ENCODE data around the gene NAGPA. TPM values are rescaled to one million over a fixed set of nuclear protein-coding genes. Genes with fewer than 3 reads are reported as not detected.

The NAGPA gene
- total RNA-seq, 4 donors from 2014 or later, result 25.3 to 35.1 (median 31.0) TPM

DNA sequence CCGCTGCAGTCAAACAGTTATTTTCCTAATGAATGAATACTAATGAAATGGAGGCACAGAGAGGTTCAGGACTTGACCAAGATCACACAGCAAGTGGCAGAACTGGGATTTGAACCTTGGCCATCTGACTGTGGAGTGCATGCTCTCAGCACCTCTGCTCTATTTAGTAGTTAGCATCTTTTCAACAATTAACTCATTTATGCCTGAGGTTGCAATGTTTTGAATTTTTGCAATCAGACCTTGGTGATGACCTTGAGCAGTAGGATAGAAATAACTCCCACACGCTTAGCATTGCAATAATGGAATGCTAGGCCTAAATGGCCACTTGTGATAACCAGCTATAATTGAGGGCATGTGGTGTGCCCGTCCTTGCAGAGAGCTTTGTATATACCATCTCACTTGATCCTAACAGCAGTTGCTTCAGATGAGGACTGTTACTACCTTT lies 31.0 kb downstream of the NAGPA start:
- Histone ChIP-seq H3K9me3 (no peaks in the 10 kb centered on the region), H3K4me1 (no peaks in the 10 kb centered on the region)
- WGBS, result 83% methylated on average over 3 of the region's 3 CpGs

DNA sequence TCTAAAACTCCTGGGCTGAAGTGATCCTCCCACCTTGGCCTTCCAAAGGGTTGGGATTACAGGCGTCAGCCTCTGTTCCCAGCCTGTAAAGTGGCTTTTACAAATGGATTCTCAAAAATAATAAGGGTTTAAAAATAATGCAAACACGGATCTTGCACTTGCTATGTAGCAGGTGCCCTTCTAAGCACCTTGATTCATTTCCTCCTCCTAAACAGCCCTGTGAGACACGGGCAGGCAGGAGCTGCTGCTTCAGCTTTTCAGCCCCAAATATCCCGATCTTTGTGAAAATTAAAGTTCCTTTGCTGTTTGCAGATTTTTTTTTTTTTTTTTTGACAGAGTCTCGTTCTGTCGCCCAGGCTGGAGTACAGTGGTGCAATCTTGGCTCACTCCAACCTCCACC lies 31.7 kb downstream of the NAGPA start:
- Histone ChIP-seq H3K9me3 (no peaks in the 10 kb centered on the region), H3K27ac (no peak overlapping the region), H3K4me3 (no peak overlapping the region), H3K27me3 (no peaks in the 10 kb centered on the region), H3K36me3 (no peaks in the 10 kb centered on the region), H3K4me1 (no peaks in the 10 kb centered on the region)
- TF ChIP-seq POLR2AphosphoS5 (IDR thresholded peaks at IDR 0.05), result no peak
- TF ChIP-seq EP300 (IDR thresholded peaks at IDR 0.05), result no peak
- TF ChIP-seq POLR2A (IDR thresholded peaks at IDR 0.05), result no peak
- TF ChIP-seq, protein P1, sequence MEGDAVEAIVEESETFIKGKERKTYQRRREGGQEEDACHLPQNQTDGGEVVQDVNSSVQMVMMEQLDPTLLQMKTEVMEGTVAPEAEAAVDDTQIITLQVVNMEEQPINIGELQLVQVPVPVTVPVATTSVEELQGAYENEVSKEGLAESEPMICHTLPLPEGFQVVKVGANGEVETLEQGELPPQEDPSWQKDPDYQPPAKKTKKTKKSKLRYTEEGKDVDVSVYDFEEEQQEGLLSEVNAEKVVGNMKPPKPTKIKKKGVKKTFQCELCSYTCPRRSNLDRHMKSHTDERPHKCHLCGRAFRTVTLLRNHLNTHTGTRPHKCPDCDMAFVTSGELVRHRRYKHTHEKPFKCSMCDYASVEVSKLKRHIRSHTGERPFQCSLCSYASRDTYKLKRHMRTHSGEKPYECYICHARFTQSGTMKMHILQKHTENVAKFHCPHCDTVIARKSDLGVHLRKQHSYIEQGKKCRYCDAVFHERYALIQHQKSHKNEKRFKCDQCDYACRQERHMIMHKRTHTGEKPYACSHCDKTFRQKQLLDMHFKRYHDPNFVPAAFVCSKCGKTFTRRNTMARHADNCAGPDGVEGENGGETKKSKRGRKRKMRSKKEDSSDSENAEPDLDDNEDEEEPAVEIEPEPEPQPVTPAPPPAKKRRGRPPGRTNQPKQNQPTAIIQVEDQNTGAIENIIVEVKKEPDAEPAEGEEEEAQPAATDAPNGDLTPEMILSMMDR (IDR thresholded peaks at IDR 0.05), result no peak
- DNase-seq (ENCODE audit: low spot score in 2 of 2), result no peak
- 73% methylated on average over 6 of the region's 6 CpGs for WGBS

More for the DNA sequence above, 31.0 kb downstream of the NAGPA start:
- H3K27ac ChIP-seq, result no peak overlapping the region
- no peaks in the 10 kb centered on the region for H3K27me3 ChIP-seq
- H3K4me3 ChIP-seq, result no peak overlapping the region
- TF ChIP-seq POLR2A (IDR thresholded peaks at IDR 0.05) (no peak), EP300 (IDR thresholded peaks at IDR 0.05) (no peak), POLR2AphosphoS5 (IDR thresholded peaks at IDR 0.05) (no peak)
- TF ChIP-seq, protein P1 (IDR thresholded peaks at IDR 0.05), result no peak
- H3K36me3 ChIP-seq, result no peaks in the 10 kb centered on the region
- no peak for DNase-seq (ENCODE audit: low spot score in 2 of 2)

DNA sequence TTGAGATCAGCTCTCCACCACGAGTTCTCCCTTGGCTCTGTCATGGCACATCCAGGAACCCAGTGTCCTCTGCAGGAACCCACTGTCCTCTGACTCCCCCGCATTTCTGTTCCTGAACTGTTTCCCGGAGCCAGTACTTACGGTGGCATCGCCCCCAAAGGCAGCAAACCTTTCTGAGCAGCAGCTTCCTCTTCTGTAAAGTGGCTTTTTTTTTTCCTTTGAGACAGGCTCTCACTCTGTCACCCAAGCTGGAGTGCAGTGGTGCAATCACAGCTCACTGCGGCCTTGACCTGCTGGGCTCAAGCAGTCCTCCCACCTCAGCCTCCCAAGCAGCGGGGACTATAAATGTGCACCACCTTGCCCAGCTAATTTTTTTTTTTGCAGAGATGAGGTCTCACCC lies 32.2 kb downstream of the NAGPA start:
- Histone ChIP-seq H3K4me1 (no peaks in the 10 kb centered on the region), H3K4me3 (no peak overlapping the region), H3K27ac (no peak overlapping the region), H3K9me3 (no peaks in the 10 kb centered on the region), H3K27me3 (no peaks in the 10 kb centered on the region), H3K36me3 (no peaks in the 10 kb centered on the region)
- no peak for DNase-seq (ENCODE audit: low spot score in 2 of 2)
- TF ChIP-seq EP300 (IDR thresholded peaks at IDR 0.05), result no peak
- TF ChIP-seq POLR2A (IDR thresholded peaks at IDR 0.05), result no peak
- TF ChIP-seq, protein P1 (IDR thresholded peaks at IDR 0.05), result no peak
- no peak for TF ChIP-seq POLR2AphosphoS5 (IDR thresholded peaks at IDR 0.05)
- WGBS, result 72% methylated on average over 7 of the region's 7 CpGs

DNA sequence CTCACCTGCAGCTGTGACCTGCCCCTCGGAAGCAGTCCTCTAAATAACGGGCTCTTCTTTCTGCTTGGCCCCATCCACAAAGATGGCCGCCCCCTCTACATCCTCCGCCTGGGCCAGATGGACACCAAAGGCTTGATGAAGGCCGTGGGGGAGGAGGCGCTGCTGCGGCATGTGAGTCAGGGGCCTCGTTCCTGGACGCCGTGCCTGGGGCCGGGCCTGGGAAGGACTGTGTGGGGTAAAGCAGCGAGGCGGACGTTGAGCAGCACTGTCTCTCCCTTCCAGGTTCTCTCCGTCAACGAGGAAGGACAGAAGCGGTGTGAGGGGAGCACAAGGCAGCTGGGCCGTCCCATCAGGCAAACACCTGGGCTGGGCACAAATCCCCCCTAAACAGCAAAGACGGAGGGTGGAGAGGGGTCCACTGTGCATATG lies 33.1 kb downstream of the NAGPA start:
- Histone ChIP-seq H3K4me3 (no peak overlapping the region), H3K4me1 (no peaks in the 10 kb centered on the region), H3K27me3 (no peaks in the 10 kb centered on the region), H3K9me3 (no peaks in the 10 kb centered on the region), H3K27ac (no peak overlapping the region), H3K36me3 (no peaks in the 10 kb centered on the region)
- 89% methylated on average over 16 of the region's 19 CpGs for WGBS
- TF ChIP-seq POLR2A (IDR thresholded peaks at IDR 0.05), result no peak
- TF ChIP-seq, protein P1 (IDR thresholded peaks at IDR 0.05), result no peak
- no peak for TF ChIP-seq POLR2AphosphoS5 (IDR thresholded peaks at IDR 0.05)
- TF ChIP-seq EP300 (IDR thresholded peaks at IDR 0.05), result no peak
- DNase-seq (ENCODE audit: low spot score in 2 of 2), result no peak

DNA sequence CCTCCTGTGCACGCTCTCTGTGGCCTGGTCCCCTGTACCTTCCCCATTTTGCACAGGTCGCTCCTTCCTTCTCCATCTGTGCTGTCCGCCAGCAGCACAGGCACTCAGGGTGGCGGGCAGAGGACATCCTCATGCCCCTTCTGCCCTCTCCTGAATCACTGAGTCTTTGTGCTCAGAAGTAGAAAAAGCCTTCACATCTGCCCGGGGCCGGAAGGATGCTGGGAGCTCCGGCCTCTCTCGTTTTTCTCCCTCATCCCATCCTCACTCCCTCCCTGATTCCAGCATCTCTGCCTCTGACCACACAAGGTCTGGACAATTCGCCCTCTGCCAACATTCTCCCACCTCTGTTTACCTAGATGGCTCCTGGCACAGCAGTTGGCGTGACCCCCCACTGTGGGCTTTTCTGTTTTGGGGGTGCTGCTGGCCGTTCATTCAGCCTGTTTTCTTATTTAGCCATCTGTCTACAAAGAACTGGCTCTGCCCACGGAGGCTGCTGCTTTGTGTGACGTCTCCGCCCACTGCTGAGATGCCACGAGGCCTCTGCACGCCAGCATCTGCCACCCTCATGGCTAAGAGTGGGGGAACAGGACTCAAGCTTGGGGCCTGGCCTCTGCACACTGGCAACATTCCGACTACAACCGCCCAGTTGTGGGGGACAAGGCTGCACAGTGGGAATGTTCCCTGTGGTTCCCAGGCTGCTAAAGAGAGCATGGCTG lies 38.9 kb downstream of the NAGPA start:
- DNase-seq (ENCODE audit: low spot score in 2 of 2), result no peak
- Histone ChIP-seq H3K4me1 (no peaks in the 10 kb centered on the region), H3K9me3 (no peaks in the 10 kb centered on the region), H3K27me3 (peaks cover 6% of the 10 kb centered on the region), H3K36me3 (no peaks in the 10 kb centered on the region), H3K27ac (no peak overlapping the region), H3K4me3 (no peak overlapping the region)
- TF ChIP-seq, protein P1 (IDR thresholded peaks at IDR 0.05), result no peak
- TF ChIP-seq POLR2AphosphoS5 (IDR thresholded peaks at IDR 0.05) (no peak), POLR2A (IDR thresholded peaks at IDR 0.05) (no peak), EP300 (IDR thresholded peaks at IDR 0.05) (no peak)
- WGBS, result 70% methylated on average over 17 of the region's 18 CpGs

All from suprapubic skin (tissue), 4 donors.